Calu3 (cell line): ENCODE results near the gene CROT. TPM values are rescaled to one million over a fixed set of nuclear protein-coding genes. Genes with fewer than 3 reads are reported as not detected.

Experiments
- BruUV-seq: library from RNA; stranded (reverse); fragments of 400-500 nt; replicated peaks from 2 replicates; lab custom pipeline; 2021; lab: Mats Ljungman, UMichigan
- CTCF ChIA-PET: fragments of 300-600 bp; sonication (Branson Sonifier 250); formaldehyde crosslinking; loops from one replicate; lab custom pipeline; 2022; ENCODE audit warnings: antibody characterized with exemption; lab: Charles Lee
- DNase-seq: peaks from one replicate; pipeline ENCODE4 v3.0.0; 2022
- H3K27ac Mint-ChIP-seq: one replicate; pipeline ENCODE4 v1.8.0; 2022; ENCODE audit warnings: mixed read lengths; ENCODE audit not compliant: unreplicated experiment
- H3K27me3 Mint-ChIP-seq: one replicate; pipeline ENCODE4 v1.8.0; 2022; ENCODE audit warnings: mixed read lengths; ENCODE audit not compliant: unreplicated experiment
- H3K36me3 Mint-ChIP-seq: one replicate; pipeline ENCODE4 v1.8.0; 2022; ENCODE audit warnings: mild to moderate bottlenecking, moderate library complexity, mixed read lengths; ENCODE audit not compliant: insufficient read depth, unreplicated experiment
- H3K4me1 Mint-ChIP-seq: one replicate; pipeline ENCODE4 v1.8.0; 2022; ENCODE audit warnings: mild to moderate bottlenecking, low read depth, mixed read lengths; ENCODE audit not compliant: unreplicated experiment
- H3K4me3 Mint-ChIP-seq: one replicate; pipeline ENCODE4 v1.8.0; 2022; ENCODE audit warnings: mild to moderate bottlenecking, low read depth, moderate library complexity, mixed read lengths; ENCODE audit not compliant: unreplicated experiment
- H3K9me3 Mint-ChIP-seq: one replicate; pipeline ENCODE4 v1.8.0; 2022; ENCODE audit warnings: low read depth, mixed read lengths; ENCODE audit not compliant: unreplicated experiment
- intact Hi-C: fragments of 100-400 bp; cut with micrococcal nuclease; formaldehyde crosslinking; loops from one replicate; pipeline ENCODE4 v1.10.0; 2022; ENCODE audit not compliant: unreplicated experiment
- total RNA-seq: library from RNA; stranded (reverse); gene quantifications from 2 replicates; pipeline ENCODE4 v1.2.3, GENCODE V29; 2022
- TF ChIP-seq, protein P1 (sequence below): fragments of 200-600 bp; IDR thresholded peaks from one replicate; pipeline ENCODE4 v1.8.0; 2022; ENCODE audit warnings: antibody characterized with exemption; ENCODE audit not compliant: unreplicated experiment

Gene CROT
- total RNA-seq, 1 experiment from 2014 or later = 7.3 TPM

DNA sequence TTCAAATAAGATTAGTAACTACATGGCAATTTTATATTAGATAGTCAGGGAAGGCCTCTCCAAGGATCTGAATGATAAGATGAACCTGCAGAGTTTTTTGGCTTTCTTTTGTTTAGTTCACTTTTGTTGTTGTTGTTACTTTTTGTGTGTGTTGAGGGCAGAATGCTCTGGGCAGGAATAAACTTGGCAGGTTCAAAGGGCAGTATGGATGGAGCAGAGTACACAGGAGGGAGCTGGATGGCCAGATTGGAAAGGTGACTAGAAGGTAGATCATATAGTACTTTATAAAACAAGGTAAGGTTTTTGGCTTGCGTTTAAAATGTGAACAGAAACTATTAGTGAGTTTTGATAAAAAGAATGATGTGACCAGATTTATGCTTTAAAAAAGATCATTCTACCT lies 17.9 kb downstream of the CROT start:
- no peak overlapping the region for H3K27ac Mint-ChIP-seq
- no peaks in the 10 kb centered on the region for H3K4me1 Mint-ChIP-seq
- intact Hi-C loops = no loop called here
- no peaks in the 10 kb centered on the region for H3K27me3 Mint-ChIP-seq
- no peaks in the 10 kb centered on the region for H3K36me3 Mint-ChIP-seq
- TF ChIP-seq, protein P1, sequence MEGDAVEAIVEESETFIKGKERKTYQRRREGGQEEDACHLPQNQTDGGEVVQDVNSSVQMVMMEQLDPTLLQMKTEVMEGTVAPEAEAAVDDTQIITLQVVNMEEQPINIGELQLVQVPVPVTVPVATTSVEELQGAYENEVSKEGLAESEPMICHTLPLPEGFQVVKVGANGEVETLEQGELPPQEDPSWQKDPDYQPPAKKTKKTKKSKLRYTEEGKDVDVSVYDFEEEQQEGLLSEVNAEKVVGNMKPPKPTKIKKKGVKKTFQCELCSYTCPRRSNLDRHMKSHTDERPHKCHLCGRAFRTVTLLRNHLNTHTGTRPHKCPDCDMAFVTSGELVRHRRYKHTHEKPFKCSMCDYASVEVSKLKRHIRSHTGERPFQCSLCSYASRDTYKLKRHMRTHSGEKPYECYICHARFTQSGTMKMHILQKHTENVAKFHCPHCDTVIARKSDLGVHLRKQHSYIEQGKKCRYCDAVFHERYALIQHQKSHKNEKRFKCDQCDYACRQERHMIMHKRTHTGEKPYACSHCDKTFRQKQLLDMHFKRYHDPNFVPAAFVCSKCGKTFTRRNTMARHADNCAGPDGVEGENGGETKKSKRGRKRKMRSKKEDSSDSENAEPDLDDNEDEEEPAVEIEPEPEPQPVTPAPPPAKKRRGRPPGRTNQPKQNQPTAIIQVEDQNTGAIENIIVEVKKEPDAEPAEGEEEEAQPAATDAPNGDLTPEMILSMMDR = no peak
- DNase-seq = no peak
- BruUV-seq = no TSS peak
- CTCF ChIA-PET = no interaction called here
- H3K9me3 Mint-ChIP-seq = no peaks in the 10 kb centered on the region
- no peak overlapping the region for H3K4me3 Mint-ChIP-seq

DNA sequence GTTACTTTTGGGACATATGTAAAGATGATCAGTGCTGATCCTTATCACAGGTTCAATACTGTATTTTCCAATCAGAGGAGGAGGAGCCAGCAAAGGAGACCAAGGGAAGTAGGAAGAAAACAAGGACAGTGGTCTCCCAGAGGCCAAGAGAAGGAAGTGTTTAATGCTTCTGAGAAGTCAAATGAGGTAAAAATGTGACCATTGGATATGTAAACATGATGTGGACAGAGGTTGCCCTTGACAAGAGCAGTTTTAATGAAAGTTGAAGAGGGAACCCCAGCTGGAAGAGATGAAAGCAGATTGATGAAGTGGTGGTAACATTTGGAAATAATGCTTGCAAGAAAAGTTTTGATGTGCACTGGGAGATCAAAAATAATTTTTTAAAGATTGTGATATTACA lies 18.8 kb downstream of the CROT start:
- H3K27me3 Mint-ChIP-seq = no peaks in the 10 kb centered on the region
- H3K27ac Mint-ChIP-seq = no peak overlapping the region
- H3K4me3 Mint-ChIP-seq = no peak overlapping the region
- TF ChIP-seq, protein P1 = no peak
- intact Hi-C loops = no loop called here
- CTCF ChIA-PET = no interaction called here
- no peak for DNase-seq
- H3K4me1 Mint-ChIP-seq = no peaks in the 10 kb centered on the region
- no peaks in the 10 kb centered on the region for H3K9me3 Mint-ChIP-seq
- no TSS peak for BruUV-seq
- H3K36me3 Mint-ChIP-seq = no peaks in the 10 kb centered on the region

DNA sequence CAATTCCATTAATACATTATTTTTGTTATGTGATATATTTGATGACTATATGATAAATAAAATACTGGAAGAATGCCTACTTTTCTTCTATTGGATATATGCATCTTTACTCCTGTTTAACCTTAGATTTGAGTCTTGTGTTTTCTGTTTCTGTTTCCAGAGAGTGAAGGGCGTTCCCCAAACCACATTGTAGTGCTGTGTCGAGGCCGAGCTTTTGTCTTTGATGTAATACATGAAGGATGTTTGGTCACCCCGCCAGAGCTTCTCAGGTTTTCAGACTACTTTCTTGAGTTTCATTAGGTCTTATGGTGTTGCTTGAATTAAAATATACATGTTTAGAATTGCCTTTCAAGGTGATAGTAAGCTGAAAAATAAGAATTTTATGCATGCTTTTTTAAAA lies 23.8 kb downstream of the CROT start:
- Mint-ChIP-seq H3K27ac (no peak overlapping the region), H3K9me3 (no peaks in the 10 kb centered on the region), H3K4me3 (no peak overlapping the region), H3K4me1 (no peaks in the 10 kb centered on the region), H3K36me3 (no peaks in the 10 kb centered on the region), H3K27me3 (no peaks in the 10 kb centered on the region)
- BruUV-seq = no TSS peak
- CTCF ChIA-PET = no interaction called here
- no peak for DNase-seq
- intact Hi-C loops = no loop called here
- TF ChIP-seq, protein P1 = no peak

GRCh38 chr7:87370660-87371180 lies 25.3 kb downstream of the CROT start:
- Mint-ChIP-seq H3K36me3 (no peaks in the 10 kb centered on the region), H3K4me1 (no peaks in the 10 kb centered on the region), H3K9me3 (no peaks in the 10 kb centered on the region), H3K4me3 (no peak overlapping the region), H3K27ac (no peak overlapping the region), H3K27me3 (no peaks in the 10 kb centered on the region)
- CTCF ChIA-PET = no interaction called here
- DNase-seq = no peak
- TF ChIP-seq, protein P1 = no peak
- no TSS peak for BruUV-seq
- intact Hi-C loops = no loop called here
